NCI-H446 (cell line): ENCODE data around the gene MAD1L1.
A peak's percentile ranks its signal among the peaks of the same experiment; 100 is the strongest.
"Not testable (repeated sequence)": the region's sequence is repeated elsewhere in the genome, so short reads cannot be mapped to it uniquely, and the experiment has no call there.

Experiments used
- DNase-seq, 2 experiments: peaks; one replicate each; lab custom pipeline; 2025; lab: John Stamatoyannopoulos, UW

Gene MAD1L1

GRCh38 chr7:2173189-2173827 is 59.4 kb downstream of the MAD1L1 start:
- peak in 1 of 2 experiments; percentile 61 for DNase-seq

- DNase-seq: peak; percentile 61 to 76
These were observed 60.2 kb downstream of the MAD1L1 start for GRCh38 chr7:2172311-2173188.

DNA sequence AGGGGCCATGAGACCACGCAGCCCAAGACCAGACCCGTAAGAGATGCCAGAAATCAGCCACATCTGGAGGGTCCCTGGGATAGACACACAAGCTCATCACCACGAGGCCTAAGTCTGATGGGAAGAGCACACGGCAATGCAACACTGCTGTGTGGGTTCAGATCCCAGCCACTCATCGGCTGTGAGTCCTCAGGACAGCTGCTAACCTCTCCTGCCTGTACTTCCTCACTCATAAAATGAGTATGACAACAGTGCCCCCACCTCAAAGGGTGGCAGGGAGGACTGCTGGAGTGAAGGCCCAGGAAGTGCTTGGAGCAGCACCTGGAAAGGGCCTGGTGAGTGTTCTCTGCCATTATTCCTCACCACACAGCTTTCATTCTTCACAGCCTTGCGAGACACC is 60.9 kb downstream of the MAD1L1 start:
- no peak for DNase-seq

DNA sequence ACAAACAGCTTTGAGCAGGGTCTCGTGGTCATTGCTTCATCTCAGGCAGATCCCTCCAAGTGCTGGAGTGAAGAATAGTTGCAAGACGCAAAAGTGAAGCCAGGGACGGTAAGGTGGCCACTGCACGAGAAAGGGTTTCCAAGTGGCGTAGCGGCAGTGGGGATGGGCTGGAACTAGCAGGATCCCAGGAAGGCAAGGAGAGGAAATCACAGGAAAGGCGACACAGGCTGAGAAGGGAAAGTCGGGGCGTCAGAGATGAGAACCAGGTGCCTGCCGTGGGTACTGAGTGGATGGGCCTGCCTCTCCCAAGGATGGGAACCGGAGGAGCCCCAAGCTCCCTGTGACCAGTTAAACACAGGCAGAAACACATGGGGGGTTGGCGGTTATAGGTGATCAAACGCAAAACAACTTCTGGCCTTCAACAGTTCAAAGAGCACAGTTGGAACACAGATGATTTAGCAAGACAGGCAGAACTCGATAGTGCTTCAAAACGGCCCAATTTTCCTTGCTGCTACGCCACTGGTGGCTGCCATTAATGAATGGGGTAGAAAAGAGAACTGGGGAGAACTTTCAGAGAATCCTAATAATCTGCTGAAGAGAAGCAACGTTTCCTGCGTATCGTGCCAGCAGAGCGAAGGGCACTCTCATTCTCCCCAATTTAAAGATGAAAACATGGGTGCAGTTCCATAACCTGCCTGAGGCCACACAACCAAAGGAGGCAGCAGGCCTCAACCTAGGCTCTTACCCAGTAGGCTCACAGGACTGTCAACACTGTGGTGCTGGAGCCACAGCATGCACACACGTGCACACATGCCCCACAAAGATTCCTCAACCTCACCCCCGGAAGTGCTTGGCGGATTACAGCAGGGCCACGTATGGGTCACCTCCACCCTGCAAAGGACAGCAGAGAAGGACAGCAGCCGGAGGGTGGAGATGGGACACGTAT is 61.9 kb downstream of the MAD1L1 start:
- no peak for DNase-seq

GRCh38 chr7:2169923-2170575 is 62.7 kb downstream of the MAD1L1 start:
- DNase-seq: no peak

DNA sequence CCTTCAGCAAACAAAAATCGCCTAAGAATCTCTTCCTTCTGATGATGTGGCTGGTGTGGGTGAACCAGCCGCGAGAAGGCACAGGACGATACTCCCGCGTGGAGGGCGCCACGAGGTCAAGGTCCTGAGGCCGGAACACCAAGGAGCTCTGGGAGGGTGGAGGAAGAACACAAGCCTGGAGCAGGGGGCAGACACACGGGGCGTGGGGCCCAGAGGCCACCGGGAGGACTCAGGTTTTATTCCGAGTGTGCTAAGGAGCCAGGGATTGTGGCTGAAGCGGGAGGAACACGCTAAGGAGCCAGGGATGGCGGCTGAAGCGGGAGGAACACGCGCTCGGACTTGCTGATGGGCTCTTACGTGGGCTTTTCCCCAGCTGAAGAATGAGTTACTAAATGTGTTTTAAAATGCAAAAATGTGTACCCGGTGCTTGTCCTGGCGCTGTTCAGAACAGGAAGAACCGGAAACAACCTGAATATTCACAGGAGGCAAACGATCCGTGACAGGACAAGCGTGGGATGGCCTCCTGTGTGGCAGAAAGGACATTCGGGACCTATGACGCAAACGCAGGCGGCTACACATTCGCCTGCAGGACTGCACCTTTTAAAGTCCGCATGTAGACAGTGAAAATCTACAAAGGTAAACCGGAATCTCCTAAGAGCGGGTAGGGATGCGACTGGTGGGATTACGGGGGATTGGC is 64.0 kb downstream of the MAD1L1 start:
- no peak for DNase-seq

GRCh38 chr7:2166625-2167280 is 66.0 kb downstream of the MAD1L1 start:
- DNase-seq: no peak

- no peak for DNase-seq
These were observed 66.8 kb downstream of the MAD1L1 start for GRCh38 chr7:2165610-2166594.

DNA sequence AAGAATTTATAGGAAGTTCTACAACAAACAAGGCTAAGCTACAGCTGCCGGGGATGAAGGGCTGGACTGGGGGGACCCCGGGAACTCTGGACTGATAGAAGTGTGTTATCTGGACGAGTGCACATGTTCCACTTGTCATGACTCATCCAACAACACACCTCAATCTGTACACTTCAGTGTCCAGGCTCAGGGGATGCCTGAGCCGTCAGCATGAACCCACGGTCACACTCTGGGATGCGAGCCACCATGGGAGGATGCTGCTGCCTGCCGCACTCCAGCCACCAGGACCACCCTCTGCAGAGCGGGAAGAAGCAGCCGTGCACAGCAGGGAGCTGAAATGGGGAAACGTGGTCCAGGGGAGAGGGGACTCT is 67.5 kb downstream of the MAD1L1 start:
- no peak for DNase-seq

DNA sequence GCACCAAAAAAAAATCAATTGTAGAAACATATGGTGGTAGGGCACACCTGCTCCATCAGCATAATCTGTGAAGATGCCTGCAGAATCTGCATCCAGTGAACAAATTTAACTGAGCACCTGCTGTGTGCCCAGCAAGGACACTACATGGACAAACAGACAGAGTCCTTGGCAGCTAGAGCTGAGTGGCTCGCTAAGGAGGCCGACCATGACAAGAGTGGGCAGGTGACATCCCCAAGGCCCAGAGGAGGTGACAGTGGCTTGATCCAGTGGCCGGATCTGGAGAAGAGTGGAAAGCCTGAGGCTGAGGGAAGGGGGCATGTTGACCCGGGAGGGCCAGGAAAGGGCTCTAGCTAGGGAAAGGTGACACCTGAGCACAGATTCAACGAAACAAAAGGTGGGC is 68.1 kb downstream of the MAD1L1 start:
- no peak for DNase-seq

- DNase-seq: peak in 1 of 2 experiments; percentile 43
These were observed 68.9 kb downstream of the MAD1L1 start for GRCh38 chr7:2163600-2164555.

DNA sequence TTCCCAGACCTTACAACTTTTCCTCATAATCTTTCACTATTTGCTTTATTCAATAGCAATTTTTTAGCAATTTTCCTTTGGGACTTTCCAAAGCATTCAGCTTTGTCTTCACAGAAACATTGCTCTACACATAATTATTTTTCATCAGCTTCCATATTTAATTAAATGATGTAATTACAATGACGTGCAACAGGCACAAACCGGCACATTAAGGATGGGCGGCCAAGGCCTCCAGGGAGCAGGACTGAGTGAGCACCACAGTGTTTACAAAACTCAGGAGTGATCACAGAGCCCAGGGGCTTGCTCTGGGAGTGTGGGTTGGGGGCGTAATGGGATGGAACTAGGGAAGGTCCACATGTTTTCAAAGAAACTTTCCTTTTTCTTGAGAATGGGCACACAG is 69.8 kb downstream of the MAD1L1 start:
- no peak for DNase-seq

GRCh38 chr7:2162004-2162902 is 70.5 kb downstream of the MAD1L1 start:
- not testable (repeated sequence) for DNase-seq

- DNase-seq: no peak
These were observed 73.6 kb downstream of the MAD1L1 start for GRCh38 chr7:2159176-2159520.

- no peak for DNase-seq
These were observed 74.2 kb downstream of the MAD1L1 start for GRCh38 chr7:2158331-2159175.
